Neuronal stem cell (in vitro differentiated cells): ENCODE data around the gene NAT14.

Source experiments
- DNase-seq: peaks from one replicate; pipeline ENCODE4 v3.0.0-alpha.2; 2013; ENCODE audit warnings: low spot score
- H2AFZ ChIP-seq: one replicate; pipeline ENCODE4 v1.6.1; 2013; ENCODE audit warnings: mild to moderate bottlenecking, low read length, inconsistent platforms
- H2AK5ac ChIP-seq: 2 replicates; pipeline ENCODE4 v1.6.1; 2013; ENCODE audit warnings: low read depth, mild to moderate bottlenecking, inconsistent platforms, low read length, moderate library complexity, mixed read lengths
- H2BK120ac ChIP-seq: 2 replicates; pipeline ENCODE4 v1.6.1; 2013; ENCODE audit warnings: low read depth, mild to moderate bottlenecking, inconsistent platforms, low read length, moderate library complexity, mixed read lengths
- H2BK12ac ChIP-seq: one replicate; pipeline ENCODE4 v1.6.1; 2013; ENCODE audit warnings: low read length, inconsistent platforms
- H2BK15ac ChIP-seq: 2 replicates; pipeline ENCODE4 v1.6.1; 2013; ENCODE audit warnings: mild to moderate bottlenecking, low read length, inconsistent platforms, mixed read lengths
- H2BK5ac ChIP-seq: one replicate; pipeline ENCODE4 v1.6.1; 2013; ENCODE audit warnings: inconsistent platforms, mild to moderate bottlenecking, low read length, moderate library complexity
- H3K14ac ChIP-seq: one replicate; pipeline ENCODE4 v1.6.1; 2013; ENCODE audit warnings: low read length, inconsistent platforms
- H3K18ac ChIP-seq: 2 replicates; pipeline ENCODE4 v1.6.1; 2013; ENCODE audit warnings: low read length, inconsistent platforms
- H3K23ac ChIP-seq: 2 replicates; pipeline ENCODE4 v1.6.1; 2013; ENCODE audit warnings: low read depth, mild to moderate bottlenecking, mixed read lengths, low read length, inconsistent platforms; ENCODE audit not compliant: poor library complexity
- H3K27ac ChIP-seq: replicated peaks from 3 replicates; pipeline ENCODE4 v1.5.1; 2013; ENCODE audit warnings: low read length, inconsistent platforms
- H3K27me3 ChIP-seq, 3 experiments: 2 replicates each; pipeline ENCODE4 v1.6.1; 2013; ENCODE audit warnings: low read length in 3 of 3, mild to moderate bottlenecking in 2 of 3, inconsistent platforms in 1 of 3, low read depth in 1 of 3, mixed read lengths in 1 of 3, moderate library complexity in 1 of 3; ENCODE audit not compliant: control insufficient read depth in 3 of 3, insufficient read depth in 3 of 3
- H3K36me3 ChIP-seq, 2 donors: replicated peaks in 1 of 2; 2 replicates each; pipeline ENCODE4 v1.6.1; 2013; ENCODE audit warnings: low read length in 2 of 2; ENCODE audit not compliant: control insufficient read depth in 2 of 2, insufficient read depth in 2 of 2
- H3K4ac ChIP-seq: 2 replicates; pipeline ENCODE4 v1.6.1; 2013; ENCODE audit warnings: inconsistent platforms, mild to moderate bottlenecking, low read length, moderate library complexity
- H3K4me1 ChIP-seq, 2 donors: 1 replicate in 1 of 2; 2 replicates in 1 of 2; pipeline ENCODE4 v1.6.1; 2013; ENCODE audit warnings: low read length in 2 of 2, low read depth in 1 of 2; ENCODE audit not compliant: control insufficient read depth in 2 of 2, insufficient read depth in 1 of 2
- H3K4me2 ChIP-seq: one replicate; pipeline ENCODE4 v1.6.1; 2013; ENCODE audit warnings: mild to moderate bottlenecking, low read length, inconsistent platforms; ENCODE audit not compliant: insufficient read depth, poor library complexity, severe bottlenecking
- H3K4me3 ChIP-seq, 2 donors: 2 replicates each; pipeline ENCODE4 v1.5.1; 2013; ENCODE audit warnings: low read length in 2 of 2, mild to moderate bottlenecking in 2 of 2, inconsistent platforms in 1 of 2, moderate library complexity in 1 of 2
- H3K79me1 ChIP-seq: one replicate; pipeline ENCODE4 v1.6.1; 2013; ENCODE audit warnings: low read depth, mild to moderate bottlenecking, inconsistent platforms, low read length, moderate library complexity
- H3K9ac ChIP-seq: one replicate; pipeline ENCODE4 v1.6.1; 2013; ENCODE audit warnings: mild to moderate bottlenecking, low read depth, low read length, inconsistent platforms; ENCODE audit not compliant: poor library complexity
- H3K9me3 ChIP-seq, 2 donors: replicated peaks in 1 of 2; 2 replicates each; pipeline versions ENCODE3 to v1.6.1; 2013; ENCODE audit warnings: low read length in 2 of 2, mild to moderate bottlenecking in 2 of 2, inconsistent platforms in 1 of 2, low read depth in 1 of 2, mixed read lengths in 1 of 2, moderate library complexity in 1 of 2; ENCODE audit not compliant: control insufficient read depth in 2 of 2, insufficient read depth in 1 of 2
- H4K8ac ChIP-seq: one replicate; pipeline ENCODE4 v1.6.1; 2013; ENCODE audit warnings: low read depth, mild to moderate bottlenecking, inconsistent platforms, low read length, moderate library complexity
- H4K91ac ChIP-seq: one replicate; pipeline ENCODE4 v1.6.1; 2013; ENCODE audit warnings: low read length, low read depth, mild to moderate bottlenecking, inconsistent platforms; ENCODE audit not compliant: poor library complexity
- WGBS, 2 donors: extraction: QIAGEN DNeasy Blood & Tissue Kit; methylation state at CpG; one replicate each; pipeline ENCODE4 v1.1.7; 2013; ENCODE audit warnings: missing lambda C conversion rate in 2 of 2, mixed read lengths in 1 of 2; ENCODE audit not compliant: insufficient read length in 2 of 2, insufficient replicate concordance in 1 of 2; ENCODE audit errors: extremely low coverage in 2 of 2; 5-methylcytosine and 5-hydroxymethylcytosine counted together

Gene NAT14

GRCh38 chr19:55464039-55464661 is 20.8 kb upstream of the NAT14 start:
- H3K9ac ChIP-seq = no peak overlapping the region
- peak overlapping the region; percentile 82 for H2BK12ac ChIP-seq
- H3K9me3 ChIP-seq = peaks cover 0 to 4% of the 10 kb centered on the region in 2 donors
- H4K91ac ChIP-seq = peak overlapping the region; percentile 89
- H3K4me2 ChIP-seq = peak overlapping the region; percentile 48
- H3K18ac ChIP-seq = peak overlapping the region; percentile 95
- peak overlapping the region; percentile 98 for H2AK5ac ChIP-seq
- H2BK120ac ChIP-seq = peak overlapping the region; percentile 95
- H3K36me3 ChIP-seq = no peaks in the 10 kb centered on the region
- peak overlapping the region; percentile 95 for H2BK15ac ChIP-seq
- no peak overlapping the region for H3K4me3 ChIP-seq
- peak overlapping the region; percentile 91 for H3K14ac ChIP-seq
- no peak for DNase-seq
- no peaks in the 10 kb centered on the region for H3K79me1 ChIP-seq
- H3K4ac ChIP-seq = peak overlapping the region; percentile 94
- H2BK5ac ChIP-seq = peak overlapping the region; percentile 89
- peak overlapping the region; percentile 47 for H3K23ac ChIP-seq
- H2AFZ ChIP-seq = peak overlapping the region; percentile 53
- no CpG with 5 or more reads among the region's 23 CpGs for WGBS, 2 donors
- peak overlapping the region; percentile 56 for H3K27ac ChIP-seq
- H3K27me3 ChIP-seq = peaks cover 0 to 40% (median 0%) of the 10 kb centered on the region in 3 experiments
- peaks cover 17 to 36% of the 10 kb centered on the region in 2 donors for H3K4me1 ChIP-seq
- peak overlapping the region; percentile 86 for H4K8ac ChIP-seq

- Histone ChIP-seq H2AFZ (peak within 1 kb of the TSS; percentile 53), H3K36me3 (no peaks in the 10 kb centered on the region), H3K4me1 (peaks cover 12 to 35% of the 10 kb centered on the region in 2 donors), H3K14ac (peak within 1 kb of the TSS; percentile 91), H3K4me2 (peak within 1 kb of the TSS; percentile 48), H2AK5ac (peak within 1 kb of the TSS; percentile 98), H2BK12ac (peak within 1 kb of the TSS; percentile 98), H3K9ac (peak within 1 kb of the TSS; percentile 66), H4K91ac (peak within 1 kb of the TSS; percentile 89), H3K4ac (peak within 1 kb of the TSS; percentile 94), H3K79me1 (no peaks in the 10 kb centered on the region), H3K23ac (peak within 1 kb of the TSS; percentile 61), H2BK5ac (peak within 1 kb of the TSS; percentile 89), H4K8ac (peak within 1 kb of the TSS; percentile 86), H2BK15ac (peak within 1 kb of the TSS; percentile 95), H3K18ac (peak within 1 kb of the TSS; percentile 95), H3K27ac (peak within 1 kb of the TSS; percentile 56), H3K9me3 (peaks cover 0 to 4% of the 10 kb centered on the region in 2 donors), H2BK120ac (peak within 1 kb of the TSS; percentile 95), H3K27me3 (peaks cover 0 to 40% (median 0%) of the 10 kb centered on the region in 3 experiments), H3K4me3 (no peak within 1 kb of the TSS)
- peak; percentile 81 for DNase-seq
- no CpG with 5 or more reads among the region's 14 CpGs for WGBS, 2 donors
These were observed 20.3 kb upstream of the NAT14 start, which contains the start of gene C19orf85 for GRCh38 chr19:55464662-55465054. TSS of gene C19orf85 (minus strand) at chr19:55464751. CDS start at chr19:55464554, 197 bp downstream.

GRCh38 chr19:55465460-55466240 is 19.3 kb upstream of the NAT14 start:
- H2AK5ac ChIP-seq = peak overlapping the region; percentile 86
- peak overlapping the region; percentile 65 for H2BK120ac ChIP-seq
- H4K91ac ChIP-seq = peak overlapping the region; percentile 87
- no peak for DNase-seq
- H2BK15ac ChIP-seq = peak overlapping the region; percentile 41
- no peak overlapping the region for H3K4me2 ChIP-seq
- peak overlapping the region; percentile 98 for H2BK12ac ChIP-seq
- H3K27ac ChIP-seq = no peak overlapping the region
- no peaks in the 10 kb centered on the region for H3K36me3 ChIP-seq
- peak overlapping the region; percentile 57 for H3K23ac ChIP-seq
- peaks cover 4 to 27% of the 10 kb centered on the region in 2 donors for H3K4me1 ChIP-seq
- H3K18ac ChIP-seq = peak overlapping the region; percentile 90
- H2AFZ ChIP-seq = no peak overlapping the region
- peak overlapping the region; percentile 0 for H3K14ac ChIP-seq
- H3K27me3 ChIP-seq = peaks cover 0 to 40% (median 0%) of the 10 kb centered on the region in 3 experiments
- peaks cover 0 to 4% of the 10 kb centered on the region in 2 donors for H3K9me3 ChIP-seq
- no CpG with 5 or more reads among the region's 11 CpGs for WGBS, 2 donors
- H2BK5ac ChIP-seq = peak overlapping the region; percentile 49
- H3K4ac ChIP-seq = peak overlapping the region; percentile 43
- H3K79me1 ChIP-seq = no peaks in the 10 kb centered on the region
- no peak overlapping the region for H3K4me3 ChIP-seq
- no peak overlapping the region for H4K8ac ChIP-seq
- H3K9ac ChIP-seq = peak overlapping the region; percentile 24

GRCh38 chr19:55466241-55466614 is 18.8 kb upstream of the NAT14 start:
- no peak overlapping the region for H3K27ac ChIP-seq
- no peak overlapping the region for H3K9ac ChIP-seq
- no peak overlapping the region for H4K8ac ChIP-seq
- H3K23ac ChIP-seq = no peak overlapping the region
- no peak overlapping the region for H3K14ac ChIP-seq
- no peaks in the 10 kb centered on the region for H3K79me1 ChIP-seq
- DNase-seq = no peak
- H3K9me3 ChIP-seq = peaks cover 0 to 3% of the 10 kb centered on the region in 2 donors
- no peak overlapping the region for H2AFZ ChIP-seq
- H3K4me1 ChIP-seq = peaks cover 4 to 27% of the 10 kb centered on the region in 2 donors
- WGBS, 2 donors = no CpG with 5 or more reads among the region's 4 CpGs
- H3K18ac ChIP-seq = no peak overlapping the region
- no peak overlapping the region for H2BK12ac ChIP-seq
- no peak overlapping the region for H3K4ac ChIP-seq
- no peak overlapping the region for H2BK15ac ChIP-seq
- H2BK5ac ChIP-seq = no peak overlapping the region
- H3K36me3 ChIP-seq = no peaks in the 10 kb centered on the region
- no peak overlapping the region for H2AK5ac ChIP-seq
- H4K91ac ChIP-seq = no peak overlapping the region
- H3K27me3 ChIP-seq = peaks cover 0 to 40% (median 0%) of the 10 kb centered on the region in 3 experiments
- no peak overlapping the region for H3K4me2 ChIP-seq
- H3K4me3 ChIP-seq = no peak overlapping the region
- H2BK120ac ChIP-seq = no peak overlapping the region
